NOMO-1 treated with dmso at 0.1 percent for 144 hours (cell line): ENCODE measurements around the gene FOXC2.

ENCODE experiments used
- DNase-seq: peaks from one replicate; lab custom pipeline; 2025; ENCODE audit not compliant: unreplicated experiment; lab: John Stamatoyannopoulos, UW

Gene FOXC2

GRCh38 chr16:86610779-86611524 lies 44.3 kb downstream of the FOXC2 start:
- no peak for DNase-seq

GRCh38 chr16:86611525-86611855 lies 44.9 kb downstream of the FOXC2 start:
- no peak for DNase-seq

- no peak for DNase-seq
These were observed 45.3 kb downstream of the FOXC2 start for GRCh38 chr16:86611941-86612340.

GRCh38 chr16:86614699-86615098 lies 48.1 kb downstream of the FOXC2 start:
- DNase-seq: no peak

- DNase-seq: no peak
These were observed 50.3 kb downstream of the FOXC2 start for GRCh38 chr16:86616906-86617305.

GRCh38 chr16:86618431-86619238 lies 52.0 kb downstream of the FOXC2 start:
- no peak for DNase-seq
